Measurements from ENCODE around the gene KCTD17.

DNA sequence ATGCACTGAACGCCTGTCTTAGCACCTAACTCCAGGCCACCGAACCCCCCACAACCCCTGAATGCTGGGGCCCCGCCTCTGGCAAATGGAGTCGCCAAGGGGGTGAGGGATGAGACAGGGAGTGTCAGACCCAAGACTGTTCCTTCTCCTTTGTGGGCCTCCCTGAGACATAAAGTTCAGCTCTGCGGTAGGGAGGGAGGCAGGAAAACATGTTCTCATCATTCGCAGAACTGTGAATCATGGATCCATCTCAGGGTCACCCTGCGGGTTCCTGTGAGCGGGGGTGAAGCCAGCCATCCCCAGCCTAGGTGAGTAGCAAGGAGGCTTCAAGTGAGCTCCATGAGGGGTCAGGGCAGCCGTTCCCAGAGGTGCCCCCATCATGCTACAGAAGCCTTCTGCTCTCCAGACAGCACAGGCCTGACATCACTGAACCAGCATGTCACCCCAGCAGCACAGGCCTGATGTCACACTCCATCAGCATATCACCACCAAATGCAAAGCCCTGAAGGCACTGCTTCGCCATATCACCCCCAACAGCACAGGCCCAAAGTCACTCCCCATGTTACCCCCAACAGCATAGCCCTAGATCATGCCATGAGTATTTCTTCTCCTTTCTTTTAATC lies 30.8 kb downstream of the KCTD17 start:
- TF ChIP-seq CTCF (IDR thresholded peaks at IDR 0.05) = no peak
- TF ChIP-seq CBFB (CRISPR knock-in tag; IDR thresholded peaks at IDR 0.05; ENCODE audit: low read depth) = no peak
- no peak for TF ChIP-seq FOXJ3 (CRISPR knock-in tag; IDR thresholded peaks at IDR 0.05; ENCODE audit: borderline replicate concordance)
- no peak for TF ChIP-seq E2F5 (CRISPR knock-in tag; IDR thresholded peaks at IDR 0.05)
- TF ChIP-seq MAX (CRISPR knock-in tag; IDR thresholded peaks at IDR 0.05) = no peak
- TF ChIP-seq RELA (CRISPR knock-in tag; IDR thresholded peaks at IDR 0.05; ENCODE audit: borderline replicate concordance) = no peak
- TF ChIP-seq ZNF232 (CRISPR knock-in tag; IDR thresholded peaks at IDR 0.05) = no peak
- TF ChIP-seq, protein P1, sequence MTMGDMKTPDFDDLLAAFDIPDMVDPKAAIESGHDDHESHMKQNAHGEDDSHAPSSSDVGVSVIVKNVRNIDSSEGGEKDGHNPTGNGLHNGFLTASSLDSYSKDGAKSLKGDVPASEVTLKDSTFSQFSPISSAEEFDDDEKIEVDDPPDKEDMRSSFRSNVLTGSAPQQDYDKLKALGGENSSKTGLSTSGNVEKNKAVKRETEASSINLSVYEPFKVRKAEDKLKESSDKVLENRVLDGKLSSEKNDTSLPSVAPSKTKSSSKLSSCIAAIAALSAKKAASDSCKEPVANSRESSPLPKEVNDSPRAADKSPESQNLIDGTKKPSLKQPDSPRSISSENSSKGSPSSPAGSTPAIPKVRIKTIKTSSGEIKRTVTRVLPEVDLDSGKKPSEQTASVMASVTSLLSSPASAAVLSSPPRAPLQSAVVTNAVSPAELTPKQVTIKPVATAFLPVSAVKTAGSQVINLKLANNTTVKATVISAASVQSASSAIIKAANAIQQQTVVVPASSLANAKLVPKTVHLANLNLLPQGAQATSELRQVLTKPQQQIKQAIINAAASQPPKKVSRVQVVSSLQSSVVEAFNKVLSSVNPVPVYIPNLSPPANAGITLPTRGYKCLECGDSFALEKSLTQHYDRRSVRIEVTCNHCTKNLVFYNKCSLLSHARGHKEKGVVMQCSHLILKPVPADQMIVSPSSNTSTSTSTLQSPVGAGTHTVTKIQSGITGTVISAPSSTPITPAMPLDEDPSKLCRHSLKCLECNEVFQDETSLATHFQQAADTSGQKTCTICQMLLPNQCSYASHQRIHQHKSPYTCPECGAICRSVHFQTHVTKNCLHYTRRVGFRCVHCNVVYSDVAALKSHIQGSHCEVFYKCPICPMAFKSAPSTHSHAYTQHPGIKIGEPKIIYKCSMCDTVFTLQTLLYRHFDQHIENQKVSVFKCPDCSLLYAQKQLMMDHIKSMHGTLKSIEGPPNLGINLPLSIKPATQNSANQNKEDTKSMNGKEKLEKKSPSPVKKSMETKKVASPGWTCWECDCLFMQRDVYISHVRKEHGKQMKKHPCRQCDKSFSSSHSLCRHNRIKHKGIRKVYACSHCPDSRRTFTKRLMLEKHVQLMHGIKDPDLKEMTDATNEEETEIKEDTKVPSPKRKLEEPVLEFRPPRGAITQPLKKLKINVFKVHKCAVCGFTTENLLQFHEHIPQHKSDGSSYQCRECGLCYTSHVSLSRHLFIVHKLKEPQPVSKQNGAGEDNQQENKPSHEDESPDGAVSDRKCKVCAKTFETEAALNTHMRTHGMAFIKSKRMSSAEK (CRISPR knock-in tag; IDR thresholded peaks at IDR 0.05; ENCODE audit: borderline replicate concordance) = no peak
- no peak for TF ChIP-seq SP1 (CRISPR knock-in tag; conservative IDR thresholded peaks at IDR 0.05)

All from WTC11 (cell line).